ENCODE results near the gene LRRC2. TPM values are rescaled to one million over a fixed set of nuclear protein-coding genes. Genes with fewer than 3 reads are reported as not detected.

Gene LRRC2
- total and polyA plus RNA-seq, 9 of the 15 experiments (the other 6 are each of a cell fraction or from before 2014, with no cell fraction given) = 0.01 to 0.04 (median 0.03) TPM; not detected in 5

DNA sequence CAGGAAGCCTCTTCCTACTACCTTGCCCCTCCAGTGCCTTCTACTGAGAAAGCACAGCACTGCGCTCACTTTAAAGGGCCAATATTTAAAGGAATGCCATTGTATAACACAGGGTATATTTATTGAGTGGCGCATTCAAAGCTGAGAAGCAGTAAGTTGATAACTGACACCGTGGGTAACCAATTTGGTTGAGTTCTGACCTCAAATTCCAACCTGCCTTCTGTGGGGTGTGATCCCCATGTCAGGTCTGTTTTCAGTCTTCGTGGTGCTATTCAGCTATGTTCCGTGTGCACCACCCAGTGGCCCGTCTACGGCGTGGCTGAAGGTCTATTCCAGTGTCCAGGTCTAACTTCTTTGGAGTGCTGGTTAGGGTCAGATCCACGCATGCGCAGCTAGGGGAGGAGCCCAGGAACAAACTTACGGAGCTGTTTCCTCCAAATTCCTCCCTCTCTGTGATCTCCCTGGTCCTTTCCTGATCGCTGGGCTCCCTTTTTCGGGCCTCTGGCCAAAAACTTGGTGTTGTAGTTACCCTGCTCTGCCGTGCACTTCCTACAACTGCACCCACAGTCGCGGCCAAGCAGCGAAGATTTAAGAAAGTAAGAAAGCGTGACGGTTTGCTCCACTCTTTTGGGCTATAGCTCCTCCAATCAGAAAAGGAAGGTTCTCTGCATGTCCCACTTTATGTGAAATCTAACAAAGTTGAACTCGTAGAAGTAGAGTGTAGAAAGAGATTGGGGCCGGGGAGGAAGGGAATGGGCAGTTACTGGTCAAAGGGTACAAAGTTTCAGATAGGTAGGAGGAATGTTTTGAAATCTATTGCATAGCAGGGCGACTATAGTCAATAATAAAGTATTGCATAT is 7.7 kb downstream of the LRRC2 start (continued):
- TF ChIP-seq, protein P1, sequence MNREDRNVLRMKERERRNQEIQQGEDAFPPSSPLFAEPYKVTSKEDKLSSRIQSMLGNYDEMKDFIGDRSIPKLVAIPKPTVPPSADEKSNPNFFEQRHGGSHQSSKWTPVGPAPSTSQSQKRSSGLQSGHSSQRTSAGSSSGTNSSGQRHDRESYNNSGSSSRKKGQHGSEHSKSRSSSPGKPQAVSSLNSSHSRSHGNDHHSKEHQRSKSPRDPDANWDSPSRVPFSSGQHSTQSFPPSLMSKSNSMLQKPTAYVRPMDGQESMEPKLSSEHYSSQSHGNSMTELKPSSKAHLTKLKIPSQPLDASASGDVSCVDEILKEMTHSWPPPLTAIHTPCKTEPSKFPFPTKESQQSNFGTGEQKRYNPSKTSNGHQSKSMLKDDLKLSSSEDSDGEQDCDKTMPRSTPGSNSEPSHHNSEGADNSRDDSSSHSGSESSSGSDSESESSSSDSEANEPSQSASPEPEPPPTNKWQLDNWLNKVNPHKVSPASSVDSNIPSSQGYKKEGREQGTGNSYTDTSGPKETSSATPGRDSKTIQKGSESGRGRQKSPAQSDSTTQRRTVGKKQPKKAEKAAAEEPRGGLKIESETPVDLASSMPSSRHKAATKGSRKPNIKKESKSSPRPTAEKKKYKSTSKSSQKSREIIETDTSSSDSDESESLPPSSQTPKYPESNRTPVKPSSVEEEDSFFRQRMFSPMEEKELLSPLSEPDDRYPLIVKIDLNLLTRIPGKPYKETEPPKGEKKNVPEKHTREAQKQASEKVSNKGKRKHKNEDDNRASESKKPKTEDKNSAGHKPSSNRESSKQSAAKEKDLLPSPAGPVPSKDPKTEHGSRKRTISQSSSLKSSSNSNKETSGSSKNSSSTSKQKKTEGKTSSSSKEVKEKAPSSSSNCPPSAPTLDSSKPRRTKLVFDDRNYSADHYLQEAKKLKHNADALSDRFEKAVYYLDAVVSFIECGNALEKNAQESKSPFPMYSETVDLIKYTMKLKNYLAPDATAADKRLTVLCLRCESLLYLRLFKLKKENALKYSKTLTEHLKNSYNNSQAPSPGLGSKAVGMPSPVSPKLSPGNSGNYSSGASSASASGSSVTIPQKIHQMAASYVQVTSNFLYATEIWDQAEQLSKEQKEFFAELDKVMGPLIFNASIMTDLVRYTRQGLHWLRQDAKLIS (CRISPR knock-in tag; IDR thresholded peaks at IDR 0.05) = no peak

GRCh38 chr3:46557814-46558183 is 8.3 kb downstream of the LRRC2 start:
- Histone ChIP-seq H3K27ac (ENCODE audit: extremely low read depth, low read depth, low read length) (no peak overlapping the region; the same call in 2 of the 3 replicates), H4K20me1 (replicated peaks; ENCODE audit: control insufficient read depth, insufficient read depth, low read length) (no peaks in the 10 kb centered on the region), H3K4me1 (replicated peaks in 1 of 2; ENCODE audit: control insufficient read depth in 2 of 2, insufficient read depth in 2 of 2, low read length in 2 of 2) (peaks cover 11 to 12% of the 10 kb centered on the region in 2 experiments; a peak in 4 of 5 replicates), H3K4me3 (no peak overlapping the region), H3K27me3 (ENCODE audit: control insufficient read depth in 2 of 2, insufficient read depth in 2 of 2, low read length in 2 of 2) (no peaks in the 10 kb centered on the region), H3K36me3 (ENCODE audit: control insufficient read depth, insufficient read depth, low read length) (no peaks in the 10 kb centered on the region), H3K9me3 (replicated peaks; ENCODE audit: control insufficient read depth, insufficient read depth, low read depth, low read length) (no peaks in the 10 kb centered on the region), H2AFZ (ENCODE audit: low read depth, low read length) (peak overlapping the region; percentile 98), H3K79me2 (ENCODE audit: control insufficient read depth, insufficient read depth, low read length) (no peaks in the 10 kb centered on the region), H3K9ac (ENCODE audit: insufficient read depth in 1 of 2, low read depth in 2 of 2, low read length in 2 of 2) (peak overlapping the region in 1 of 2 experiments; percentile 11; a peak in 1 of 4 replicates), H3K4me2 (ENCODE audit: insufficient read depth, low read length) (peak overlapping the region; percentile 80), H3K9me1 (ENCODE audit: control insufficient read depth, insufficient read depth, low read length) (no peaks in the 10 kb centered on the region)
- in situ Hi-C loops (cut with MboI) = loop anchor here (5.0 kb wide), 2 partner anchors 70 to 75 kb away; no protein-coding TSS in a partner anchor
- FAIRE-seq (no peak), ATAC-seq (no peak; the same call in 1 of the 3 replicates), DNase-seq (ENCODE audit: extremely low read depth in 1 of 4, low spot score in 3 of 4) (no peak)
- POLR2A ChIA-PET = interaction anchor here (0.6 to 2.5 kb wide), 6 partner anchors 9 to 72 kb away, joined by 3 to 25 read pairs (median 6); partner anchors contain the start of gene RTP3
- intact Hi-C loops (cut with micrococcal nuclease) = loop anchor here (1.0 kb wide), 4 partner anchors 61 to 129 kb away; no protein-coding TSS in a partner anchor
- BruUV-seq (replicated peaks) = no TSS peak
- CTCF ChIA-PET (ENCODE audit: low intra/inter-chr PET ratio) = interaction anchor here (2.1 to 6.8 kb wide), 3 partner anchors 61 to 73 kb away, joined by 6 to 177 read pairs (median 31); partner anchors contain the start of gene RTP3
- WGBS (ENCODE audit: insufficient coverage, low coverage, missing lambda C conversion rate) = 43% methylated on average over 6 of the region's 6 CpGs
- TF ChIP-seq ETS1 (conservative IDR thresholded peaks at IDR 0.05; ENCODE audit: control insufficient read depth, low read depth, low read length) (no peak), MAFG (tag; conservative IDR thresholded peaks at IDR 0.05) (no peak), MCM2 (IDR thresholded peaks at IDR 0.05; ENCODE audit: low read depth) (no peak), POLR3A (IDR thresholded peaks at IDR 0.05; ENCODE audit: borderline replicate concordance, extremely low read depth, insufficient read depth, insufficient read length) (no peak), ETV1 (tag; conservative IDR thresholded peaks at IDR 0.05; ENCODE audit: low read depth) (0 out of 2 replicates have a peak, but pooled peaks have one; percentile 27), EHMT2 (IDR thresholded peaks at IDR 0.05) (no peak), THRB (CRISPR knock-in tag; conservative IDR thresholded peaks at IDR 0.05) (no peak), BHLHE40 (IDR thresholded peaks at IDR 0.05; ENCODE audit: low read length) (peak; percentile 4; the same call in 1 of the 2 replicates), FOXA1 (IDR thresholded peaks at IDR 0.05; ENCODE audit: borderline replicate concordance) (no peak)
- TF ChIP-seq, protein P2, sequence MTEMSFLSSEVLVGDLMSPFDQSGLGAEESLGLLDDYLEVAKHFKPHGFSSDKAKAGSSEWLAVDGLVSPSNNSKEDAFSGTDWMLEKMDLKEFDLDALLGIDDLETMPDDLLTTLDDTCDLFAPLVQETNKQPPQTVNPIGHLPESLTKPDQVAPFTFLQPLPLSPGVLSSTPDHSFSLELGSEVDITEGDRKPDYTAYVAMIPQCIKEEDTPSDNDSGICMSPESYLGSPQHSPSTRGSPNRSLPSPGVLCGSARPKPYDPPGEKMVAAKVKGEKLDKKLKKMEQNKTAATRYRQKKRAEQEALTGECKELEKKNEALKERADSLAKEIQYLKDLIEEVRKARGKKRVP (CRISPR knock-in tag; IDR thresholded peaks at IDR 0.05) = 0 out of 2 replicates have a peak, but pooled peaks have one; percentile 17
